CD4-positive, alpha-beta T cell treated with Interleukin-12 subunit alpha and Interleukin-12 subunit beta, for 1 hour (primary cell): ENCODE results near the gene ADAMTS10.
"Not testable (repeated sequence)": the region's sequence is repeated elsewhere in the genome, so short reads cannot be mapped to it uniquely, and the experiment has no call there.

ENCODE experiments used
- DNase-seq: peaks from one replicate; pipeline ENCODE4 v3.0.0-alpha.2; 2020

ADAMTS10 gene

GRCh38 chr19:8592231-8593009 is 18.1 kb downstream of the ADAMTS10 start:
- peak; percentile 96 for DNase-seq

- DNase-seq, result no peak
Measured at GRCh38 chr19:8589177-8589714, 21.3 kb downstream of the ADAMTS10 start.

DNA sequence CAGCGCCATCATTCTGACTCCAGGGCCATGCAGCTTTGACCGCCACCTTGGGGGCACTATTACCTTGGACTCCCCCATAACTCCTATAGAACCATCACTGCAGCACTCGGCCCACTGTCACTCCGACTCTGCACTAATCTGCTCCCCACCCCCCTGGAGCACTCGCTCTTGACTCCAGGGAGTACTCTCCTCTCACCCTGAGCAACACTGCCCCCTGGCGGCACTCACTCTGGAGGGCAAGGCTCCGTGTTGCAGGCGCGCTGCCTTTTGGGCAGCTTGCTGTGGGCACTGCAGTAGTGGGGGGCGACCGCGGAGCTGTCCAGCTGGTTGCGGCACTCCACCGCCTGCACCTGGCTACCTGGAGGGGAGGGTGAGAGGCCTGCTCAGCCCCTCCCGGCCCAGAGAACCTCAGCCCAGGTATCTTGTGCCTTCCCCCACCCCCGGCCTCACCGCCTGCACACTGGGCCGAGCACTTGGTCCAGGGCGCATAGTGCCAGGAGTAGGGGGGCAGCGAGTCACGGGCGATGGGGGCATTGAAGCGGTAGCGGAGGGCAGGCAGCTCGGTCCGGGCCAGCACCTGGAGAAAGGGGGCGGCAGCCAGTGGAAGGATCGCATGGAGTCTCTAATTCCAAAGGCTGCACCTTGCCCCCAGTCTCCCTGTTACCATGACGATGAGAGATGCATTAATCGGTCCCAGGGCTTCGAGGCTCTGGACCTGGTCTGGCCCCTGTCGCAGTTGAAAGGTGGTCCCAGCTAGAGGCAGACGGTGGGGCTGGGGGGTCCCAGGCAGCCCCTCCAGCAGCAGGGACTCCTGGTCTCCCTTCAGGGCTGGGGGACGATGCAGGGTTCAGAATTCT is 24.4 kb downstream of the ADAMTS10 start:
- peak; percentile 72 for DNase-seq

- DNase-seq, result no peak
Measured at GRCh38 chr19:8584965-8585893, 25.3 kb downstream of the ADAMTS10 start.

DNA sequence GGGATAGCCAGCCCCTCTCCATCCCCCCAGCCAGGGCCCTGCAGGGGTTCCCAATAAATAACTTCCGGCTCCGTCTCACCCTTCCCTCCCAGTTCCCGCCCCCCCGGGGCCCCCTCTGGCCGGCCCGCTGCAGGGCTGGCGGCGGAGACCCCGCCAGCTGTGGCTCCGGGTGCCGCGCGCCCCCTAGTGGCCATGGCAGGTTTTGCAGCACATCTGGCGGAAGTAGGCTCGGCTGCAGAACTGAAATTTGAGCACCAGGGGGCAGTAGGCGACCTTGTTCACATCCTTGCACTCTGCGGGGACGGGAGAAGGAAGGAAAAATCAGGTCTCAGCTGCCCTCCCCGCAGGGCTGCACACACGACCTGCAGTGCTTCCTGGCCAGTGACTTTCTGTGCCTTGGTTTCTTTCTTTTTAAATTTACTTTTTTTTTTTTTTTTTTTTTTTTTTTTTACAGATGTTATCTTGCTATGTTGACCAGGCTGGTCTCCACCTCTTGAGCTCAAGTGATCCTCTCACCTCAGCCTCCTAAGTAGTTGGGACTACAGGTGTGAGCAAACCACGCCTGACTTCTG is 29.7 kb downstream of the ADAMTS10 start:
- DNase-seq, result peak; percentile 89

DNA sequence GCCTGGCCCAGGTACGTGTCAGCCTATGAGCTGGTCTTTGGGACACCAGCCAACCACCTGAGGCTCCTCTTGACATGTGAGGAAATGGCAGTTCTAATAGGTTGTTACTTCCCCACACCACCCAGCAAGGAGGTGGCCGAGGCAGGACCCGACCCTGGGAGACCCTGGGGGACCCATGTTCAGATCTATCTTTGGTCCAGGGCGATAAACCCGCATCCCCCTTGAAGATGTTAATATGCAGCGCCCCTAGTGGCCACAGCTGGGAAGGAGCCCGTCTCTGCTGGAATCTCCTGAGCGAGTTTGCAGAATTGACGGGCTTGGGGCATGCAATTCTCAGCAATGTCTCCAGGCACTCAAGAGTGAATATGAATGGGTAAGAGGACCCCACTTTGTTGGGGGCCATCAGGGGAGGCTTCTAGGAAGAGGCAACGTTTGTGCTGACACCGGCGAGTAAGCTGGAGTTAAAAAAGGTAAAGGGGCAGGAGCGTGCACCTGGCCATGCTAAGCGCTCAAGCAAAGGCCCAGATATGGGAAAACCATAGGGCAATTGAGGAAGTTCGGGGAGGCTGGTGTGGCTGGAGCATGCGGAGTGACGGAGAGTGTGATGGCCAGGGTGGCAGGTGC is 31.8 kb downstream of the ADAMTS10 start:
- DNase-seq, result peak; percentile 82

GRCh38 chr19:8577741-8578140 is 32.8 kb downstream of the ADAMTS10 start:
- no peak for DNase-seq

DNA sequence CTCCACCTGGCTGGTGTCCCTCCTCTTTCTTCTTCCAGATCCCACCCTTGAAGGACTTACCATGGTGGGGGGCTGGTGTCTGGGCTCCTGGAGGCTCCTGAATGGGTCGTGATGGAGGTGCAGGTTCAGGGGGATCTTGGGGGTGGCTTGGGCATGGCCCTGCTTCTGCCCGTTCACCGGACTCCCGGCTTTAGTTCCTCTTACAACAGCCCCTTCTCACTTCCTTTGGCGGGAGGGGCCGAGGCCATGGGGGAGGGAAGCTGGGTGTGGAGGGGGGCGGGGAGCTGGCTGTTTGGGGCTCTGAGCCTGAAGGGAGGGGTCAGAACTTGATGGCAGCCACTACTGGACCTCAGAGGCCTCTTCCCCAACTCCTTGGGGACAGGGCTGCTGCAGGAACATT is 33.3 kb downstream of the ADAMTS10 start, which contains the start of gene MYO1F:
Gene MYO1F, minus strand, starts transcription at position 196 of the 400 bp plus-strand sequence. Its CDS starts 133 bp downstream, at position 63.
- peak; percentile 30 for DNase-seq

DNA sequence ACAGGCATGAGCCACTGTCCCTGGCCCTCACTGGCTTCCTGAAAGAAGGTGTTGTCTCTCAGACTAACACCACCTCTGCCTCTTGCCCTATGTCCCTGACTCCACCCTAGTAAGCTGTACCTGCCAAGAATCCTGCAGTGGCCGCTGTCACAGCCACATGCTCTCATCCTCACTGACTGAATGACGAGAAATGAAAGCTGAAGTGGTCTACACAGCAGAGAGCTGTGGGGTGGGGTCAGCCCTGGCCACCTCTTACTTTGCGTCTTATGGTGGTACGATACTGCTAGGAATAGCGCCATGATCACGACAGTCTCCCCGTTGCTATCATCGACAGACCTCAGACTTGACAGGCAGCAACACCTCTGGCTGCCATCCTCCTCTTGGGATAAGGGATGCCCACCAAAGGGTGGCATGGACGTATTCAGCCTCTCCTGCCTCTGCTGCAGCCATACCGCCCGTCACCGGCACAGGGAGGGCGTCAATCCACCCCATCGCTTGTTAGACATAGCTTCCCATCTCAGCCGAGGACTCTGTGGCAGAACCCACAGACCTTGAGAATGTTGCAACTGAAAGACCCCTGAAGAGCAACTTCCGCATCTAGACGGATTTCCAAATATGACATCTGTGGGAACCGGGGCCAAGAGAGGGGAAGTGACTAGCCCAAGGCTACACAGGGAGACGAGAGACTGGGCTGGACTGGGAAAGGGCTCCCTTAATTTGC is 34.1 kb downstream of the ADAMTS10 start:
- DNase-seq, result no peak

DNA sequence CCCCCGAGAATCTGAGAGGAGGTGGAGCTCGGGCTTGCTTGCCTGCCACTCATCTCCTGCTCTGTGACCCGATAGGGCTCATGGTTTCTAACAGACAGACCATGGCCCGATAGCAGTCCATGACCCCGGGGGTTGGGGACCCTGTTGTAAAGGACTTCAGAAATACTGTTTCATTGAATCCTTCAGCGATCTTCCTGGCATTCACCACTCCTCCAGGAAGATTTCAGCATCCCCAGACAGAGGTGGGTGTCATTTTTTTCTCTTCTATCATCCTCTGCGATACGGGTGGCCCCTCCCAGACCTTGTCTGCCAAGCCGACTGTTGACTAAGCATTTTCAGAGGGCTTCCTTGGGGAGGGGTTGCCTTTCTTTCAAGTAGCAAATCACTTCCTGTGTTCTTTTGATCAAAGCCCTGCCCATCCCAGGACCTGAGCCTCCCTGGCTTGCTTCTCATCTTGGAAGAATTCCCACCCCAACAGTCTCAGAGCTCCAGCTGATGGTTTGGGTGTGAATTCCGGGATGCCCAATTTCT is 35.0 kb downstream of the ADAMTS10 start:
- DNase-seq, result peak; percentile 72

DNA sequence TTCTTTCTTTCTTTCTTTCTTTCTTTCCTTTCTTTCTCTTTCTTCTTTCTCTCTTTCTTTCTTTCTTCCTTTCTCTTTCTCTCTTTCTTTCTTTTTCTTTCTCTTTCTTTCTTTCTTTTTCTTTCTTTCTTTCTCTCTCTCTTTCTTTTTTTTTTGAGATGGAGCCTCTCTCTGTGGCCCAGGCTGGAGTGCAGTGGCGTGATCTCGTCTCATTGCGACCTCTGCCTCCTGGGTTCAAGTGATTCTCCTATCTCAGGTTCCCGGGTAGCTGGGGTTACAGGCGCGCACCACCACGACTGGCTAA is 35.9 kb downstream of the ADAMTS10 start:
- DNase-seq, result not testable (repeated sequence)

DNA sequence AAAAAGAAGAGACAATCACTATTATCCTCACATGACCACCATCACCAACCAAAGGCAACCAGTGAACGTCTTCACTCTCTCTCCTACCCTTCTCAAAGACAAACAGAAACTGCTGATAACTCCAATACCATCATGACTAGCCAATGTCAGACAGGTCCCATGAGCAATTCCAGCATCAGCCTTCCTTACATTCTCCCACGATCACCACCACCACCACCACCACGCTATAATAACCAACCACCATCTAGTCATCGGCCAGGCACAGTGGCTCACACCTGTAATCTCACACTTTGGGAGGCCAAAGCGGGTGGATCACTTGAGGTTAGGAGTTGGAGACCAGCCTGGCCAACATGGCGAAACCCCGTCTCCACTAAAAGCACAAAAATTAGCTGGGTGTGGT is 37.2 kb downstream of the ADAMTS10 start:
- DNase-seq, result no peak

DNA sequence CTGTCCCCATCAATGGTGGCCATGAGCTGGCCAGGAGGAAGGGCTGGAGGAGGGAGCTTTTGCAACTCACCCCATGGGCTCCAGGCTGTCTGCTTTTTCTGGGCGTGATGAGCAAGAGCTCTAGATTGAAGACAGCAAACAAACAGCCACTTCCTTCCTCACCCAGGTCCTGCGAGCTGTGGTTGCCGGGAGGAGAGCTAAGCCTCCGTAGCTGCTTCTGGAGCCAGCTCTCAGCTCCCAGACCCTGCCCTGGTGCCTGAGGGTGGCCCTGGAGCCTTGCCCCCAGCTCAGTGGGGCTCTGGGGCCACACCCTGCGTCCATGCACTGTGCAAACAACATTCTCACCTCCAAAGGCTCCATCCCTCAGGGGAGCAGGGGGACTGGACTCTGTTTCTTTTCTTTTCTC is 39.5 kb downstream of the ADAMTS10 start:
- peak; percentile 66 for DNase-seq

DNA sequence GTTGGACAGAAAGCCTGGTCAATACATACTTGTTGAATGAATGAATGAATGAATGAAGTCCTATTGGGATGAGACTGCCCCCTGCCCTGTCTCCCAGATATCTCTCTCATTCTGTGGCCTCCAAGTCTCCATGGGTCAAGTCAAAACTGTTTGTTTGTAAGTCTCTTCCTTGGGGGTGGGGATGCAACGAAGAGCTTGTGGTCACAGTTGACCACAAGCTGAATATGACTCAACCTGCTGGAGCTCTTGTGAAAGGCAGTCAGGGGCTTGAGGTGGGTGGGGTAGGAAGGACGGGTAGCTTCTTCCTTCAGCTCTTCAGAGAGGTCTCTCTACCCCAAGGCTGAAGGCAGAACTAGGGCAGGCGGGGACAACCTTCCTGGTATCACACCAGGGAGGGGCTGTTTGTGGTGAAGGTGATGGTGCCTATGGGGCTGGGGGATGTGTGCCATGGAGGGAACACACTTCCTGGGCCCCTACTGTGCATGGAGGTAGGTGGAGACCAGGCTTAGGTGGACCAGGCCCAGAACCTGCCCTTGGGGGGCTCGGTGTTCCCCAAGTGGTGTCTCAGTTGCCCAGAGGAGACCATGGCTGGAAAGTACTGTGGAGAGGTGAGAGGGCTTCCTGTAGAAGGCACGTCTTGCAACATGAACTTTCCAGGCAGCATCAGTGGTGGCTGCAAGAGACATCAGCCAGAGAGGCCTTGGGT is 41.3 kb downstream of the ADAMTS10 start:
- DNase-seq, result peak; percentile 83

- DNase-seq, result no peak
Measured at GRCh38 chr19:8567522-8568172, 42.9 kb downstream of the ADAMTS10 start.

GRCh38 chr19:8566855-8567254 is 43.7 kb downstream of the ADAMTS10 start:
- no peak for DNase-seq

GRCh38 chr19:8564866-8565265 is 45.6 kb downstream of the ADAMTS10 start:
- not testable (repeated sequence) for DNase-seq

DNA sequence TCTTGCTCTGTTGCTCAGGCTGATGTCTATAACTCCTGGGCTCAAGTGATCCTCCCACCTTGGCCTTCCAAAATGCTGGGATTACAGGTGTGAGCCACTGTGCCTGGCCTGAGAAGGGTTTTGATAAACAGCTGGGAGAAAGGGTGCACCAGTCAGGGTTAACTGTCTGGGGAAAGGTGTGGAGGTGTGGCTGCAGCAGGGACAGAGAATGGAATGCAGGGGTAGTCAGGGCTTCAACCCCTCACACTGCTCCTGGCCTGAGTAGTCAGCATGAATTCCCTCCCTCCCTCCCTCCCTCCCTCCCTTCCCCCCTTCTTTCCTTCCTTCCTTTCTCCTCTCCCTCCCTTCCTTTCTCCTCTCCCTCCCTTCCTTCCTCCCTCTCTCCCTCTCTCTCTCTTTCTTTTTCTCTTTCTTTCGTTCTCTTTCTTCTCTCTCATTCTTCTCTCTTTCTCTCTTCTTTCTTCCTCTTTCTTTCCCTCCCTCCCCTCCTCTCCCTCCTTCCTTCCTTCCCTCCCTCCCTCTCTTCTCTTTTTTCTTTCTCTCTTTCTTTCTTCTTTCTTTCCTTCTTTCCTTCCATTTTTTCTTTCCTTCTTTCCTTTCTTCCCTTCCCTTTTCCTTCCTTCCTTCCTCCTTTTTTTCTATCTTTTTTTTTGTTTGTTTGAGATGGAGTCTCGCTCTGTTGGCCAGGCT is 49.3 kb downstream of the ADAMTS10 start:
- DNase-seq, result no peak

DNA sequence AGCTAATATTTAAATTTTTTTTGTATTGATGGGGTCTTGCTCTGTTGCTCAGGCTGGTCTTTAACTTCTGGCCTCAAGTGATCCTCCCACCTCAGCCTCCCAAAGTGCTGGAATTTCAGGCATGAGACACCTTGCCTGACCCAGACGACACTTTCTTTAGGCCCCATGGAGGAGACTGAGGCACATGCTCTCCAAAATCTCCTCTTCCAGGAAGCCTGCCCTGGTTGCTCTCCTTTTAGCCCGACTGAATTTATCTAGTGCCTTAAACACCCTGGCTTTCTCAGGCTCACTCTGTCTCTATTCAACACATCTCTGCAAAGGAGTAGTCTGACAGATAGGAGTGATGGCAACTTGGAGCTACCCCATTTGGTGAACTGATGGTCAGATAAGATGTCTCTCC is 52.2 kb downstream of the ADAMTS10 start:
- DNase-seq, result no peak
